PFSK-1 (cell line): ENCODE results near the gene CYB561A3.

Experiments used
- POLR2AphosphoS5 ChIP-seq: IDR thresholded peaks from 2 replicates; pipeline ENCODE4 v1.6.1; 2012; ENCODE audit warnings: low read depth, mild to moderate bottlenecking, control low read depth, low read length, moderate library complexity
- TAF1 ChIP-seq: IDR thresholded peaks from 2 replicates; pipeline ENCODE4 v1.6.1; 2012; ENCODE audit warnings: low read length, control low read depth, borderline replicate concordance; ENCODE audit not compliant: insufficient read depth
- TF ChIP-seq, protein P1 (sequence below), 2 experiments: IDR thresholded peaks; 2 replicates each; pipeline versions ENCODE4 v1.6.1 to v1.8.0; 2011 to 2012; ENCODE audit warnings: low read depth in 2 of 2, low read length in 2 of 2, control low read depth in 1 of 2, inconsistent platforms in 1 of 2, mild to moderate bottlenecking in 1 of 2, moderate library complexity in 1 of 2; ENCODE audit not compliant: insufficient read depth in 1 of 2

GRCh38 chr11:61303725-61304124 is 58.0 kb downstream of the CYB561A3 start:
- TF ChIP-seq TAF1, result no peak
- TF ChIP-seq POLR2AphosphoS5, result no peak
- TF ChIP-seq, protein P1, sequence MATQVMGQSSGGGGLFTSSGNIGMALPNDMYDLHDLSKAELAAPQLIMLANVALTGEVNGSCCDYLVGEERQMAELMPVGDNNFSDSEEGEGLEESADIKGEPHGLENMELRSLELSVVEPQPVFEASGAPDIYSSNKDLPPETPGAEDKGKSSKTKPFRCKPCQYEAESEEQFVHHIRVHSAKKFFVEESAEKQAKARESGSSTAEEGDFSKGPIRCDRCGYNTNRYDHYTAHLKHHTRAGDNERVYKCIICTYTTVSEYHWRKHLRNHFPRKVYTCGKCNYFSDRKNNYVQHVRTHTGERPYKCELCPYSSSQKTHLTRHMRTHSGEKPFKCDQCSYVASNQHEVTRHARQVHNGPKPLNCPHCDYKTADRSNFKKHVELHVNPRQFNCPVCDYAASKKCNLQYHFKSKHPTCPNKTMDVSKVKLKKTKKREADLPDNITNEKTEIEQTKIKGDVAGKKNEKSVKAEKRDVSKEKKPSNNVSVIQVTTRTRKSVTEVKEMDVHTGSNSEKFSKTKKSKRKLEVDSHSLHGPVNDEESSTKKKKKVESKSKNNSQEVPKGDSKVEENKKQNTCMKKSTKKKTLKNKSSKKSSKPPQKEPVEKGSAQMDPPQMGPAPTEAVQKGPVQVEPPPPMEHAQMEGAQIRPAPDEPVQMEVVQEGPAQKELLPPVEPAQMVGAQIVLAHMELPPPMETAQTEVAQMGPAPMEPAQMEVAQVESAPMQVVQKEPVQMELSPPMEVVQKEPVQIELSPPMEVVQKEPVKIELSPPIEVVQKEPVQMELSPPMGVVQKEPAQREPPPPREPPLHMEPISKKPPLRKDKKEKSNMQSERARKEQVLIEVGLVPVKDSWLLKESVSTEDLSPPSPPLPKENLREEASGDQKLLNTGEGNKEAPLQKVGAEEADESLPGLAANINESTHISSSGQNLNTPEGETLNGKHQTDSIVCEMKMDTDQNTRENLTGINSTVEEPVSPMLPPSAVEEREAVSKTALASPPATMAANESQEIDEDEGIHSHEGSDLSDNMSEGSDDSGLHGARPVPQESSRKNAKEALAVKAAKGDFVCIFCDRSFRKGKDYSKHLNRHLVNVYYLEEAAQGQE (IDR thresholded peaks at IDR 0.05; ENCODE audit: insufficient read depth in 1 of 2, low read depth in 2 of 2, low read length in 2 of 2), result no peak
